K562 (cell line): ENCODE measurements around the gene SETDB2. TPM values are rescaled to one million over a fixed set of nuclear protein-coding genes. Genes with fewer than 3 reads are reported as not detected.
A peak's percentile ranks its signal among the peaks of the same experiment; 100 is the strongest.

Source experiments
- ARID2 ChIP-seq: fragments of 450-650 bp; IDR thresholded peaks from 2 replicates; pipeline ENCODE4 v1.6.1; 2017; ENCODE audit warnings: antibody characterized with exemption, mild to moderate bottlenecking
- BACH1 ChIP-seq: fragments of 200-800 bp; sonication (Bioruptor generic); IDR thresholded peaks from 2 replicates; pipeline ENCODE4 v1.6.1; 2016; ENCODE audit warnings: missing genetic modification characterization, missing compliant biosample characterization
- CEBPG ChIP-seq, 3 experiments: fragments of 200-800 bp in 1 of 3; sonication (Bioruptor generic) in 1 of 3; sonication (generic) in 1 of 3; formaldehyde crosslinking in 1 of 3; IDR thresholded peaks in 2 of 3; conservative IDR thresholded peaks in 1 of 3; 2 replicates each; pipeline versions ENCODE4 v1.6.1 to v1.8.0; 2016 to 2022; ENCODE audit warnings: missing compliant biosample characterization in 2 of 3, missing genetic modification characterization in 2 of 3, mild to moderate bottlenecking in 1 of 3, missing genetic modification reagents in 1 of 3
- CTBP1 ChIP-seq: fragments of 450-650 bp; IDR thresholded peaks from 2 replicates; pipeline ENCODE4 v1.6.1; 2016; ENCODE audit warnings: borderline replicate concordance
- DMBX1 ChIP-seq: fragments of 250-450 bp; sonication (Bioruptor Pico); IDR thresholded peaks from 2 replicates; pipeline ENCODE4 v1.8.0; 2022; ENCODE audit warnings: inconsistent platforms, mild to moderate bottlenecking, moderate library complexity, borderline replicate concordance
- EHMT2 ChIP-seq: fragments of 450-650 bp; IDR thresholded peaks from 2 replicates; pipeline ENCODE4 v1.6.1; 2018; ENCODE audit warnings: antibody characterized with exemption
- ETS2 ChIP-seq: IDR thresholded peaks from 2 replicates; pipeline ENCODE4 v1.6.1; 2016; ENCODE audit warnings: borderline replicate concordance, missing genetic modification characterization, mild to moderate bottlenecking, moderate library complexity, missing compliant biosample characterization; ENCODE audit not compliant: poor library complexity, severe bottlenecking
- FOSL1 ChIP-seq: fragments of 200-800 bp; sonication (Bioruptor generic); conservative IDR thresholded peaks from 2 replicates; pipeline ENCODE4 v1.6.1; 2016; ENCODE audit warnings: missing genetic modification characterization, missing compliant biosample characterization
- FOXJ3 ChIP-seq: sonication (generic); formaldehyde crosslinking; IDR thresholded peaks from 2 replicates; pipeline ENCODE4 v1.4.0; 2020; ENCODE audit warnings: mild to moderate bottlenecking, missing genetic modification reagents
- FUS ChIP-seq: fragments of 200-400 bp; formaldehyde crosslinking; optimal IDR thresholded peaks from 2 replicates; pipeline ENCODE3; 2017; ENCODE audit warnings: low read depth, low read length
- HDAC1 ChIP-seq, 2 experiments: fragments of 450-650 bp; IDR thresholded peaks; 2 replicates each; pipeline ENCODE4 v1.6.1; 2016 to 2017; ENCODE audit warnings: inconsistent platforms in 1 of 2, mild to moderate bottlenecking in 1 of 2, moderate library complexity in 1 of 2
- HDAC6 ChIP-seq: IDR thresholded peaks from 2 replicates; pipeline ENCODE4 v1.6.1; 2012; ENCODE audit warnings: low read depth, mild to moderate bottlenecking, control low read depth, inconsistent platforms, low read length, moderate library complexity
- MAFF ChIP-seq: IDR thresholded peaks from 2 replicates; pipeline ENCODE4 v1.6.1; 2012; ENCODE audit warnings: low read length, improper control_type of control experiment
- MCM5 ChIP-seq: fragments of 450-650 bp; IDR thresholded peaks from 2 replicates; pipeline ENCODE4 v1.6.1; 2016; ENCODE audit warnings: low read depth
- MEF2A ChIP-seq: IDR thresholded peaks from 2 replicates; pipeline ENCODE4 v1.6.1; 2011; ENCODE audit warnings: low read depth, mild to moderate bottlenecking, low read length, moderate library complexity; ENCODE audit not compliant: control insufficient read depth
- NELFE ChIP-seq: IDR thresholded peaks from 2 replicates; pipeline ENCODE4 v1.6.1; 2011; ENCODE audit warnings: mild to moderate bottlenecking; ENCODE audit not compliant: insufficient read depth, insufficient read length
- RAD21 ChIP-seq, 2 experiments: fragments of 250-450 bp in 1 of 2; fragments of 450-650 bp in 1 of 2; sonication (Bioruptor Pico) in 1 of 2; formaldehyde crosslinking in 1 of 2; IDR thresholded peaks in 1 of 2; conservative IDR thresholded peaks in 1 of 2; 2 replicates each; pipeline versions ENCODE4 v1.4.0 to v1.8.0; 2020 to 2022; ENCODE audit warnings: mild to moderate bottlenecking in 2 of 2, moderate library complexity in 1 of 2
- RBFOX2 ChIP-seq: fragments of 200-400 bp; formaldehyde crosslinking; IDR thresholded peaks from 2 replicates; pipeline ENCODE4 v1.6.1; 2017; ENCODE audit warnings: low read depth, mild to moderate bottlenecking, low read length, moderate library complexity
- SNRNP70 ChIP-seq: fragments of 200-400 bp; formaldehyde crosslinking; optimal IDR thresholded peaks from 2 replicates; pipeline ENCODE3; 2017; ENCODE audit warnings: low read depth, low read length
- TAF1 ChIP-seq: IDR thresholded peaks from 2 replicates; pipeline ENCODE4 v1.6.1; 2011; ENCODE audit warnings: mild to moderate bottlenecking, low read length, moderate library complexity; ENCODE audit not compliant: insufficient read depth, control insufficient read depth, severe bottlenecking; ENCODE audit errors: extremely low read depth
- TAF7 ChIP-seq: fragments of 450-650 bp; IDR thresholded peaks from 2 replicates; pipeline ENCODE4 v1.6.1; 2016; ENCODE audit warnings: missing genetic modification characterization, missing compliant biosample characterization
- TCF3 ChIP-seq: sonication (generic); formaldehyde crosslinking; IDR thresholded peaks from 2 replicates; pipeline ENCODE4 v1.4.0; 2020; ENCODE audit warnings: mild to moderate bottlenecking, missing genetic modification reagents
- TRIM28 ChIP-seq: fragments of 450-650 bp; IDR thresholded peaks from 2 replicates; pipeline ENCODE4 v1.6.1; 2017
- ZNF57 ChIP-seq: fragments of 450-650 bp; formaldehyde crosslinking; IDR thresholded peaks from 2 replicates; pipeline ENCODE4 v1.4.0; 2020; ENCODE audit warnings: mild to moderate bottlenecking, moderate library complexity
- ZNF584 ChIP-seq: fragments of 200-800 bp; sonication (Bioruptor generic); IDR thresholded peaks from 2 replicates; pipeline ENCODE4 v1.6.1; 2016; ENCODE audit warnings: low read depth, mild to moderate bottlenecking, missing genetic modification characterization, missing compliant biosample characterization
- ZNF75A ChIP-seq: fragments of 450-650 bp; formaldehyde crosslinking; IDR thresholded peaks from 2 replicates; pipeline ENCODE4 v1.4.0; 2020; ENCODE audit warnings: mild to moderate bottlenecking
- ZNF766 ChIP-seq: fragments of 200-800 bp; sonication (Bioruptor generic); conservative IDR thresholded peaks from 2 replicates; pipeline ENCODE4 v1.6.1; 2016; ENCODE audit warnings: missing genetic modification characterization, missing compliant biosample characterization
- ZSCAN32 ChIP-seq: fragments of 450-650 bp; formaldehyde crosslinking; IDR thresholded peaks from 2 replicates; pipeline ENCODE4 v1.4.0; 2020; ENCODE audit warnings: mild to moderate bottlenecking, moderate library complexity
- polyA plus RNA-seq, 8 experiments: library from polyadenylated mRNA; depleted of rRNA in 4 of 8; stranded (reverse) in 5 of 8; unstranded in 3 of 8; fragments of >200 nt; fragmentation: Nextera tagmentation in 2 of 8; fragmentation: Illumina TruSeq in 1 of 8; extraction: Ambion mirVana in 2 of 8; extraction: Trizol in 1 of 8; gene quantifications; 2 replicates each; pipeline versions ENCODE4 v1.2.1 to v1.2.3, GENCODE V29; 2011 to 2014; ENCODE audit warnings: inconsistent platforms in 1 of 8, missing spikeins in 1 of 8
- total RNA-seq, 7 experiments: library from RNA; depleted of rRNA in 6 of 7; stranded (reverse); fragments of >200 nt in 6 of 7; fragmentation: Illumina TruSeq in 2 of 7; extraction: Trizol in 2 of 7; gene quantifications; 2 replicates each; pipeline versions ENCODE4 v1.2.1 to v1.2.3, GENCODE V29; 2011 to 2021; ENCODE audit warnings: low replicate concordance in 1 of 7
- TF ChIP-seq, protein P1 (sequence below): fragments of 450-650 bp; IDR thresholded peaks from 2 replicates; pipeline ENCODE4 v1.6.1; 2016; ENCODE audit warnings: missing biosample characterization, missing genetic modification characterization
- TF ChIP-seq, protein P2 (sequence below): sonication (generic); formaldehyde crosslinking; IDR thresholded peaks from 2 replicates; pipeline ENCODE4 v1.8.0; 2022; ENCODE audit warnings: mild to moderate bottlenecking, missing genetic modification reagents

SETDB2 gene
- total and polyA plus RNA-seq, 9 of the 15 experiments (the other 6 are each of a cell fraction or from before 2014, with no cell fraction given) = 1.0 to 9.0 (median 6.1) TPM

DNA sequence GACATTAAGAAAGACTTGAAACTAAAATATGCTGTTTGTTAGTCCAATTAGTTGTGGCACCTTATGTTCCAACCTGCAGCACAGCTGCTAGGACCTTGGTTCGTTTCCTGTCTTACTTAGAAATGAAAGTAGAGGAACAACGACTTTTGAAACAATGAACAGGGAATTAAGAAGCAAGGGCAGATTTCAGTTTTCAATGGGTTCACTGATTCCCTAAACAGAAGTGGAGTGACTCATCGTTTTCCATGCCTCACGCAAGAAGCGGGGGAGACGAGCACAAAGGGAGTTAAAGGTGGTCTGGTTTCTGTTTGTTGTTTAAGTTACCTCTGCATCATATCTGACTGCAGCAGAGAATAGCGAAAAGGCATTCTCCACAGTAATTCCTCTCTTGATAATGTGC, 96.5 kb downstream of the SETDB2 start (continued):
- TF ChIP-seq FUS = no peak
- no peak for TF ChIP-seq RAD21 (CRISPR knock-in tag; conservative IDR thresholded peaks at IDR 0.05 in 1 of 2, IDR thresholded peaks at IDR 0.05 in 1 of 2)
- no peak for TF ChIP-seq HDAC1 (IDR thresholded peaks at IDR 0.05)
- TF ChIP-seq MCM5 = no peak
- no peak for TF ChIP-seq ETS2
- TF ChIP-seq MEF2A = no peak
- TF ChIP-seq BACH1 (tag) = no peak
- peak; percentile 50 for TF ChIP-seq TCF3 (CRISPR knock-in tag)
- TF ChIP-seq FOXJ3 (CRISPR knock-in tag) = no peak
- TF ChIP-seq SNRNP70 = no peak
- TF ChIP-seq ARID2 = no peak
- TF ChIP-seq ZNF584 (CRISPR knock-in tag) = no peak
- TF ChIP-seq ZNF766 (CRISPR knock-in tag) = no peak
- no peak for TF ChIP-seq DMBX1 (CRISPR knock-in tag)
- TF ChIP-seq, protein P1, sequence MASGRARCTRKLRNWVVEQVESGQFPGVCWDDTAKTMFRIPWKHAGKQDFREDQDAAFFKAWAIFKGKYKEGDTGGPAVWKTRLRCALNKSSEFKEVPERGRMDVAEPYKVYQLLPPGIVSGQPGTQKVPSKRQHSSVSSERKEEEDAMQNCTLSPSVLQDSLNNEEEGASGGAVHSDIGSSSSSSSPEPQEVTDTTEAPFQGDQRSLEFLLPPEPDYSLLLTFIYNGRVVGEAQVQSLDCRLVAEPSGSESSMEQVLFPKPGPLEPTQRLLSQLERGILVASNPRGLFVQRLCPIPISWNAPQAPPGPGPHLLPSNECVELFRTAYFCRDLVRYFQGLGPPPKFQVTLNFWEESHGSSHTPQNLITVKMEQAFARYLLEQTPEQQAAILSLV (tag) = no peak
- no peak for TF ChIP-seq ZNF57 (CRISPR knock-in tag)
- TF ChIP-seq CEBPG (CRISPR knock-in tag; IDR thresholded peaks at IDR 0.05) = no peak
- no peak for TF ChIP-seq CEBPG (tag; conservative IDR thresholded peaks at IDR 0.05 in 1 of 2, IDR thresholded peaks at IDR 0.05 in 1 of 2)
- TF ChIP-seq ZSCAN32 = no peak
- no peak for TF ChIP-seq ZNF75A
- TF ChIP-seq EHMT2 = no peak
- TF ChIP-seq FOSL1 (tag) = peak; percentile 45
- TF ChIP-seq NELFE = no peak
- peak; percentile 61; the same call in 1 of the 2 replicates for TF ChIP-seq MAFF
- no peak for TF ChIP-seq RBFOX2
- no peak for TF ChIP-seq HDAC6
- TF ChIP-seq TRIM28 = no peak
- TF ChIP-seq, protein P2, sequence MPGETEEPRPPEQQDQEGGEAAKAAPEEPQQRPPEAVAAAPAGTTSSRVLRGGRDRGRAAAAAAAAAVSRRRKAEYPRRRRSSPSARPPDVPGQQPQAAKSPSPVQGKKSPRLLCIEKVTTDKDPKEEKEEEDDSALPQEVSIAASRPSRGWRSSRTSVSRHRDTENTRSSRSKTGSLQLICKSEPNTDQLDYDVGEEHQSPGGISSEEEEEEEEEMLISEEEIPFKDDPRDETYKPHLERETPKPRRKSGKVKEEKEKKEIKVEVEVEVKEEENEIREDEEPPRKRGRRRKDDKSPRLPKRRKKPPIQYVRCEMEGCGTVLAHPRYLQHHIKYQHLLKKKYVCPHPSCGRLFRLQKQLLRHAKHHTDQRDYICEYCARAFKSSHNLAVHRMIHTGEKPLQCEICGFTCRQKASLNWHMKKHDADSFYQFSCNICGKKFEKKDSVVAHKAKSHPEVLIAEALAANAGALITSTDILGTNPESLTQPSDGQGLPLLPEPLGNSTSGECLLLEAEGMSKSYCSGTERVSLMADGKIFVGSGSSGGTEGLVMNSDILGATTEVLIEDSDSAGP (CRISPR knock-in tag) = no peak
- TF ChIP-seq CTBP1 = peak; percentile 55
- TF ChIP-seq TAF7 (tag) = no peak
- no peak for TF ChIP-seq TAF1
